Stimulated activated CD4-positive, alpha-beta T cell treated with anti-CD3 and anti-CD28 coated beads, TNF-alpha, amount 100 ng/mL, for 4 hours (primary cell): ENCODE results near the gene TK1.

Experiments
- DNase-seq, 3 experiments: peaks; one replicate each; pipeline ENCODE4 v3.0.0-alpha.2; 2020; ENCODE audit warnings: low read depth in 3 of 3

Gene TK1

GRCh38 chr17:78133971-78134898 is 52.6 kb downstream of the TK1 start:
- DNase-seq, result peak in 2 of 3 experiments; percentile 58 to 60

GRCh38 chr17:78133179-78133951 is 53.5 kb downstream of the TK1 start:
- DNase-seq, result no peak

- DNase-seq, result no peak
These were observed 54.1 kb downstream of the TK1 start for GRCh38 chr17:78132767-78133178.

GRCh38 chr17:78132084-78132676 is 54.7 kb downstream of the TK1 start:
- peak in 2 of 3 experiments; percentile 56 to 63 for DNase-seq

GRCh38 chr17:78131172-78132083 is 55.4 kb downstream of the TK1 start:
- DNase-seq, result peak; percentile 51 to 67 (median 64)

GRCh38 chr17:78130437-78131101 is 56.3 kb downstream of the TK1 start, which contains the start of gene TMC8:
Gene TMC8, plus strand, starts transcription at chr17:78130771. Its CDS starts 818 bp downstream, at chr17:78131589.
- DNase-seq, result peak in 1 of 3 experiments; percentile 49

- no peak for DNase-seq
These were observed 56.8 kb downstream of the TK1 start for GRCh38 chr17:78130090-78130436.

- no peak for DNase-seq
These were observed 57.3 kb downstream of the TK1 start for GRCh38 chr17:78129351-78130089.

GRCh38 chr17:78128551-78129350 is 58.1 kb downstream of the TK1 start, which contains the start of gene TMC6:
Gene TMC6, minus strand, starts transcription at chr17:78128755. Its CDS starts 1,923 bp downstream, at chr17:78126832.
- DNase-seq, result peak in 1 of 3 experiments; percentile 48

GRCh38 chr17:78127888-78128550 is 58.8 kb downstream of the TK1 start:
- no peak for DNase-seq

GRCh38 chr17:78127239-78127887 is 59.5 kb downstream of the TK1 start:
- DNase-seq, result peak in 1 of 3 experiments; percentile 54

GRCh38 chr17:78126895-78127238 is 60.0 kb downstream of the TK1 start:
- DNase-seq, result no peak

GRCh38 chr17:78125976-78126894 is 60.6 kb downstream of the TK1 start:
- DNase-seq, result no peak

- no peak for DNase-seq
These were observed 61.5 kb downstream of the TK1 start for GRCh38 chr17:78125138-78125913.

GRCh38 chr17:78124836-78125137 is 62.1 kb downstream of the TK1 start:
- no peak for DNase-seq
